NCI-H446 (cell line): ENCODE data around the gene ESYT2.

Source experiments
- DNase-seq, 2 experiments: peaks; one replicate each; lab custom pipeline; 2025; lab: John Stamatoyannopoulos, UW

The ESYT2 gene

GRCh38 chr7:158766570-158767281 is 62.6 kb downstream of the ESYT2 start:
- no peak for DNase-seq

DNA sequence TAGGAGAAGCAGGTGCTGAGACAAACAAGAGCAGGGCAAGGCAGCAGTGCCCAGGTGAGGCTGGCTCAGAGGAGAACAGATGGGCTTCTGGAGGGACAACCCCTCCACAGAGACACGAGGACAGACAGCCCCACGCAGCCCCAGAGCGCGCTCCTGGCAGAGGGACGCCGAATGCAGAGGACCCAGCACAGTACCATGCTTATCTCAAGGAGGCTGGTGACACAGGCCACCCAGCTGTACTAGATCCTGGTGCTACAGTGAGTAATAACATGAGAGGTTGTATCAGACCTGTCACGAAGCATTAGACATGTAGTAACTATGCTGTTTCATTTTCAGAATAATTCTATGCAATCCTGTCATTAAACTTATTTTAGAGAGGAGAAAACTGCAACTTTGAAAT is 64.3 kb downstream of the ESYT2 start:
- DNase-seq = no peak

DNA sequence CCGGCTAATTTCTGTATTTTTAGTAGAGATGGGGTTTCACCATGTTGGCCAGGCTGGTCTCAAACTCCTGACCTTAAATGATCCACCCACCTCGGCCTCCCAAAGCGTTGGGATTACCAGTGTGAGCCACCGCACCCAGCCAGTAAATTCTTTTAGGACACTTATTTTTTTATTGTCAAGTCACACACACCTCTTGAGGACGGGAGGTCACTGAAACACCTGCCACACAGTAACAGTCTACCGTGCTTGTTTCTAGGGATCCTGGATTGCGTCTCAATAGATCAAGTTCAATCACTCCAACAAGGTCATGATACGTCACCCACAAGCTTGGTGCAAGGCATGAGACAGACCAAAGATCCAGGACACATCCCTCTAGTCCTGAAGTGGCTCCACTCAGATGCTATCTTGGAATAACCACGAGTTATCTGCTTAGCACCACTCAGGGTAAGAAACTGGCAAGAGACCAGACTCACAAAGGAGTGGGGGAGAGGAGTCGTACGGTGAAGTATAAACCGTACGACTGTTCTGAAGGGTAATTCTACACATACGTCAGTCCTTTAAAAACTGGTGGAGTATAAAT is 65.8 kb downstream of the ESYT2 start:
- DNase-seq = no peak

- no peak for DNase-seq
Observed at GRCh38 chr7:158761945-158762344, 67.4 kb downstream of the ESYT2 start.

- no peak for DNase-seq
Observed at GRCh38 chr7:158760936-158761335, 68.4 kb downstream of the ESYT2 start.

GRCh38 chr7:158760445-158760764 is 68.9 kb downstream of the ESYT2 start:
- no peak for DNase-seq

GRCh38 chr7:158759749-158760444 is 69.4 kb downstream of the ESYT2 start:
- DNase-seq = no peak

DNA sequence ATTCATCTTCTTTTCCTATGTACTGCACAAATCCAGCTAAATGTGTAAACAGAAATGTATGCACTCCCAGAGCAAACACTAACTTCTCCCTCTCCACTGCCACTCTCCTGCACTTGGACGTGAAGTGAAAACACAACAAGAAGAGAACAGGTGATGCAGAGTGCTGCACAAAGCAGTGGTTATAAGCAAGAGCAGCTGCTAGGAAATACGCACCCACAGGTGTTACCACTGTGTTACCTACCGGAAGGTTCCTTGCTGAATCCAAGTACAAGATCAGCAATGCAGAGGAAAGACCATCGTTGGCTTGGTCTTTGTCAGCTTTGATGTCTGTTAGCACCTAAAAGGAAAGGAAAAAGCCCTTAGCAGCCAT is 70.1 kb downstream of the ESYT2 start:
- no peak for DNase-seq

DNA sequence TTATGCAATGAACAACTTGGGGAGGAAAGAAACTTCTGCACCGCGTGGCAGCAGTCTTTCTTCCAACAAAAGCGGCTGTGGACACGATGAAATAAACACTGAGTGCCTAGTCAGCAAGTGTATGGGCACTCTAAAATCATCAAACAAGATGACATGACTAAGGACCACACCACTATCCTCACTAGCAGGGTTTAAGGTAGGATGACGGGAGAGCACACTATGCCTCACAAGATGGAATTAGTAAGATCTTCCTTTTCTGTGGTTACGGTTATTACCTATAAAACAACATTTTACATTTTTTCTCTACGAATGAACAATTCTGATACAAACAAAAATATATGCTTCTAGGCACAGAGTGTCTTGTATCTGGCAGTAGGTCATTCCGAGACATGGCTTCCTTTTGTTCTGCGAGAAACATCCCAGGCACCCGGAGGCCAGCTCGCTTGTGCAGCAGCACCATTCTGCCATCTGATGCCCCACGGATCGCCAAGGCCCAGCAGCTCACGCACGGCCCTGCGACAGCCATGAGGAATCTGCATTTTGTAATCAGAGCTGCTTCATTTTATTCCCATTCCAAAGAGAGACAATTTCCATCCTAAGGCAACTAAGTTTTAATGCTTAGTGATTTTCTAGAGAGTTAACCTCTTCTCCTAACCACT is 70.6 kb downstream of the ESYT2 start:
- no peak for DNase-seq

DNA sequence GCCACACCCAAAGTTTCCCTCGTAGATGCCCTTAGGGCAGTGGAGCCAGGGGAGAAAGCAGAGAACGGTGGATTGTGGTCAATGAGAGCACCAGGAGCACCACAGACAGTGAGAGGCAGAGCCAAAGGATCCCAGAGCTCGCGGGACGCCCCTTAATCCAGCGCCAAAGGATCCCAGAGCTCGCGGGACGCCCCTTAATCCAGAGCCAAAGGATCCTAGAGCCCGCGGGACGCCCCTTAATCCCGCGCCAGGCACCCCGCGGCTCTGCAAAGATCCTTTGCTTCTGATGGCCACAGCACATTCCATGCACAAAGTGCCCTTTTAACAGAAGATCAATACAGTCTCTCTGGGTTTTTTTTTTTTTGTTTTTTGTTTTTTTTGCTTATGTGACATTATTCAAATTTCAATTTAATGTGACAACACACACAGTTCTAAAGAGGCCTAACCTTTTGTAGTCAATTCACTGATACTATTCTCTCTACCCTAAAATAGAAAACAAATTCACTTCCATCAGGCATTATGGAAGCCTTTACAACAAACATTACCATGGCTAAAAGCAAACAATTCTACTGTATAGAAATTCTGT is 71.8 kb downstream of the ESYT2 start:
- no peak for DNase-seq

DNA sequence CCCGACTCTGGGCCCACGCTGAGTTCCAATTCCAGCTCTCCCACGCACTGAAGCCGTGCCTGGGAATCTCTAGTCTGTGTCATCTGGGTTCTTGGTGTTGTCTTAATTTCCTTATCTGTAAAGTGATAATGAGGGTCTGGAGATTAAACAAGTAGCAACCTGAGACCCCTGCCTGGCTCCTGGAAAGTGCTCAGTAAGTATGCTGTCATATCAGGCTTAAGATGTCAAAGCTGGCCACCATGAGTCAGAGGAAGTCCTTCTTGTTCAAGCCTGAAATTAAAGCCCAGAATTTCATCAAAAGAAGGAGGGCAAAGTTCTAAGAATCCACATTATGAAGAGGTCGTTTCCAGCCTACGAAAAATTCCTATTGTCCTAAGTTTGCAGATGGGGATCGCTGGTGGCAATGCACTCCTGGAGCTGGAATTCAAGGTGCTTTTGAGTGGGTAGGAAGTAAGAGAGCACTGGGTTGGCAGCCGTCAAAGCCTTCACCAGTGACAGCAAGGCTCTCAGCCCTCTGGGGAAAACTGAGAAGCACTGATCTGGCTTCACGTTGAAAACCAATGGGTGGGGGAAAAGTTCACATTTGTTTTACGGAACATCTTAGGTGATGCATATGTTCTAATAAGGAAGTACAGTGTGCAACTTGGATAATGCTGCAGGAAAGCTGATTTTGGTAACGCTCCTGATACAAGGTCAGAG is 74.4 kb downstream of the ESYT2 start:
- no peak for DNase-seq

DNA sequence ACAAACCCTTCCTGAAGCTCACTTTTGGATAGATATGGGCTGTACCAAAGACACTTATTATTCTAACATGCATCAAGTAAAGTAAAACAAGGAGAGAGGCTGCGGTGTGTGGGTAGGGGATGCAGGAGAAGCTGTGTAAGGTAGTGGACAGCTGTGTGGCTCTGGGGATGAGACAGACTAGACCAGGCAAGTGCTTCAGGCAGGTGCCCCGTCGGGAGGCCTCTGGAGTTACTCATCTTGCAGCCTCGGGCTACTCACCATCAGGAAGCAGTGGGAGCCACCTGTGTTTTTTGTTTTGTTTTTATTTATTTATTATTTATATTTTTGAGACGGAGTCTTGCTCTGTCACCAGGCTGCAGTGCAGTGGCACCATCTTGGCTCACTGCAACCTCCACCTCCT is 75.4 kb downstream of the ESYT2 start:
- DNase-seq = no peak

DNA sequence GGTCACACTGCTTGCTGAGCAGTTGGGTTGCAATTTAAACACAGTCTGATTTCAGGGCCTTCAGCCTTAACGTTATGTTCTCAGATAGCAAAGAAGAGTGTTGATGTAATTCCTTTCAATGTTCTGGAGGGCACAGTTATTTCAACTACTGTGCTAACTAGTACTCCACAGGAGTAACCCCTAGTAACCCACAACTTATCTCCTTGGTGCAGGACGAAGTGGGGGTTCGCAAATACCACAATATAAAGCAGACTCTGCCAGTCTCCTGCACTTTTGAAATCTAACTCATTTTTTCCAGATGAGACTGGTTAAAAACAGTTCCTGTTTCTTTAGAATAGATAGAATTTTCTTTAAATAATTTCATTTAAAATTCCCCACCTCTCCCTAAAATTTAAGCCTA is 77.6 kb downstream of the ESYT2 start:
- no peak for DNase-seq

DNA sequence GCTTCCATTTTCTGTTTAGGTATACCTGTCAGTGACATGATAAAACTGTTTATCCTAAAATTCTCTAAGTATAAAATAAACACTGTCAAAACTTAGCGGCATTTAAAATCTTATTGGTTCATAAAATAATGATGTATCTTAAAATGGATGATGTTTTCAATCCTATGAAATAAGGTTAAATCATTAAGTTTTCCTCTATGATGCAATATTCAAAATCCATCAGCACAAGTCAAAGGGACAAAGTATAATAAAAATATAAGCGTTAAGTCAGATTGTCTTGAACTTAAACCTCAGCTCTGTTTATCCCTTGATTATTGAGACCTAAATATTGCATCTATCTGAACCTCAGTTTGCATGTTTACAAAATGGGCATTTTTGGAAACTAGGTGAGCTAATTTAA is 78.1 kb downstream of the ESYT2 start:
- DNase-seq = no peak

DNA sequence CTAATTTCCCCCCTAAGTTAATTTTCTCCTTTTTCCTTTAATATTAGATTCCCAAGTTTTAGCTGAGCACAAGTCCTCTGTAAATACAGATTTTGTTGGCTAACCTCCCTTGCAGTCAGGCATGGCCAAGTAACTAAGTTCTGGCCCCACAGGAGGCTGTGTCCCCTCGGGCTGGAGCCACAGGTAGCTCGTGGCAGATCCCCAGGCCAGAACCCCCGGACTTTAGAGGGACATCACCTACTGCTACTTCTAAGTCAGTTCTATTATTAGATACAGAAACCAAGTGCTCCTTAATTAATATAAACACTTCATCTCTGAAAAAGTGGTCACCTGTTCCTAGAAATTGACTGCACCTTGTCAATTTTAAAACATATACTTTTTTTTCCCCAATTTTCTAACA is 78.6 kb downstream of the ESYT2 start:
- no peak for DNase-seq

GRCh38 chr7:158749396-158749795 is 79.9 kb downstream of the ESYT2 start:
- DNase-seq = no peak

DNA sequence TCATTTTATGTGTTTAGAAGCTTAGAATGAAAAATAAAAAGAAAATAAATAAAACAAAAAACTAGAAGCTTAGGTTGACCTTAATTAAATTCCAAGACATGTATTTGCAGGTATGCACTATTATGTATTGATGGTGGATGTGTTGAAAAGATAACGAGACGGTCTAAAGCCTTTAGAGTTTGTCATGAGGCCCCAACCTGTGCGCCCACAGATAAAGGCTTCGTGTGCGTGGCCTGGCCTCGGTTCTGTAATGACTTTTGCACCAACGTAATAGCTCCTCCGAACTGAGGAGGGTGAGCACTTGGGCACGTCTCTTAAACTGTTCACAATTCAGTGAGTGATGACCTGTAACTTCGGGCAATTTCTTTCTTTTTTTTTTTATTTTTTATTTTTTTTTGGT is 81.0 kb downstream of the ESYT2 start:
- DNase-seq = no peak

DNA sequence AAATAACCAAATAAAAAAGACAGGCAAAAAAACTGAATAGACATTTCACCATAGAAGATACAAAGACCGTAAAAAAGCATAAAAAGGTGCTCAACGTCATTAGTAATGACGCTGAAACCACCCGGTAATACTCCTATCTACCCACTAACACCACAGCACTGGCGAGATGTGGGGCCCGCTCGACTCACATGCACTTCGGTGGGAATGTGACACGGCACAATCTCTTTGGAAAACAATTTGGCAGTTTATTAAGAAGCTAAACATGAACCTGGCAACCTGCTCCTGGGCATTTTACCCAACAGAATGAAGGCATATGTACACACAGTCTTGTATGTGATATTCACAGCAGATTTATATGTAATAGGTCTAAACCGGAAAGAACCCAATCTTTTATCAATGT is 81.9 kb downstream of the ESYT2 start:
- DNase-seq = no peak

DNA sequence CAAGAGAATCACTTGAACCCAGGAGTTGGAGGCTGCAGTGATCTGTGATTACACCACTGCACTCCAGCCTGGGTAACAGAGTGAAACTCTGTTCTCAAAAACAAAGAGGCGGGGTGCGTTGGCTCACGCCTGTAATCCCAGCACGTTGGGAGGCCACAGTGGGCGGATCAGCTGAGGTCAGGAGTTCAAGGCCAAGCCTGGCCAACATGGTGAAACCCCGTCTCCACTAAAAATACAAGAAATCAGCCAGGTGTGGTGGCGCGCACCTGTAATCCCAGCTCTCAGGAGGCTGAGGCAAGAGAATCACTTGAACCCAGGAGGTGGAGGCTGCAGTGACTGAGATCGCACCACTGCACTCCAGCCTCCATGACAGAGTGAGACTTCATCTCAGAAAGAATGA is 82.4 kb downstream of the ESYT2 start:
- no peak for DNase-seq

- no peak for DNase-seq
Observed at GRCh38 chr7:158745057-158745715, 84.1 kb downstream of the ESYT2 start.

- DNase-seq = no peak
Observed at GRCh38 chr7:158744070-158744469, 85.2 kb downstream of the ESYT2 start.

DNA sequence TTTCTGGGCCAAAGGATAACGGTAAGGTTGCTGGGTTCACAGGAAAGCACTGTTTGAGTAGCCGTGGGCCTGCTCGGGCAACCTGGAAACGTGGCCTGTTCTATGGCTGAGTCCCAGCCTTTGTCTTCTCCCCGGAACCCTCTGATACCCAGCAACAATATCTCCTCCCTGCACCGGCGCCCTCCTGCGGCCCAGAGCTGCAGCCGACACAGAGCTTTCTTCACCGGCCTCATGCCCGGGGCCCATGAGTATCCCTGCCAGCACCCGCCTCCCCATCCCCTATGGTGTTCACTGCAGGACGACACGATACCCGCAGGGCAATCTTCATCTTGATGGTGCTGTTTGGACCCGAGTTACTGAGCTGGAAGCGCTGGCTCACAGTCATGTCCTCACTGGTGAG is 86.1 kb downstream of the ESYT2 start:
- DNase-seq = no peak
